Hepatocyte (in vitro differentiated cells): ENCODE measurements around the gene SUSD3.

ENCODE experiments used
- EZH2 ChIP-seq: fragments of 200-600 bp; sonication (generic); IDR thresholded peaks from 2 replicates; pipeline ENCODE4 v1.6.1; 2016; ENCODE audit warnings: antibody characterized with exemption, mild to moderate bottlenecking, borderline replicate concordance
- TF ChIP-seq, protein P1 (sequence below): fragments of 200-600 bp; sonication (generic); IDR thresholded peaks from 2 replicates; pipeline ENCODE4 v1.5.1; 2016; ENCODE audit warnings: antibody characterized with exemption, mild to moderate bottlenecking; ENCODE audit not compliant: poor library complexity

DNA sequence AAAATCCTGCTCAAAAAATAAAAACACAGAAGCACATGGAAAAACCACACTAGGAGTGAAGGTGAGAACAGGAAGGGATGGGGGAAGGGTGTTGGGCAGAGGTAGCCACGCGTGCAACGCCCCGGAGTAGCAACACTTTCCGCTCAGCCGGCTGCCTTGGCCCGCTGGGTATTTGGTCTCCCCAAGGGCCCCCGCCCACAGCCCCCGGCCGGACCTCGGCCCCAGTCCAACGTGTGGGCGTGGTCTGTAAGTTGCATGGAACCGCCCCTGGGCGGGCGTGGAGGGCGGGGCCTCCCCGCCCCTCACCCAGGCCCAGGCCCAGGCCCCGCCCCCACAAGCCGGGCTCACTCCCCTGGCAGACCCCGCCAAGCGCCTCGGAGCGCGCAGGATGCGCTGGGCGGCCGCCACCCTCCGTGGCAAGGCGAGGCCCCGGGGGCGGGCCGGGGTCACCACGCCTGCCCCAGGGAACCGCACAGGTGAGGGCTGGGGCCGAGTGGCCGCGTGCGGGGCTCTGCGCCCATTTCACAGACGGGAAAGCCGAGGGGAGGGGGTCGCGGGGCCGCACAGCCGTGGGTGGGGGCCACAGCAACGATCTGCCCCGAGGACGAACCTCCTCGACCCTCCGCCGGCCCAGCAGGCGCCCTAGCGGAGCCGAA lies at the start of gene SUSD3:
- no peak for TF ChIP-seq EZH2
- TF ChIP-seq, protein P1, sequence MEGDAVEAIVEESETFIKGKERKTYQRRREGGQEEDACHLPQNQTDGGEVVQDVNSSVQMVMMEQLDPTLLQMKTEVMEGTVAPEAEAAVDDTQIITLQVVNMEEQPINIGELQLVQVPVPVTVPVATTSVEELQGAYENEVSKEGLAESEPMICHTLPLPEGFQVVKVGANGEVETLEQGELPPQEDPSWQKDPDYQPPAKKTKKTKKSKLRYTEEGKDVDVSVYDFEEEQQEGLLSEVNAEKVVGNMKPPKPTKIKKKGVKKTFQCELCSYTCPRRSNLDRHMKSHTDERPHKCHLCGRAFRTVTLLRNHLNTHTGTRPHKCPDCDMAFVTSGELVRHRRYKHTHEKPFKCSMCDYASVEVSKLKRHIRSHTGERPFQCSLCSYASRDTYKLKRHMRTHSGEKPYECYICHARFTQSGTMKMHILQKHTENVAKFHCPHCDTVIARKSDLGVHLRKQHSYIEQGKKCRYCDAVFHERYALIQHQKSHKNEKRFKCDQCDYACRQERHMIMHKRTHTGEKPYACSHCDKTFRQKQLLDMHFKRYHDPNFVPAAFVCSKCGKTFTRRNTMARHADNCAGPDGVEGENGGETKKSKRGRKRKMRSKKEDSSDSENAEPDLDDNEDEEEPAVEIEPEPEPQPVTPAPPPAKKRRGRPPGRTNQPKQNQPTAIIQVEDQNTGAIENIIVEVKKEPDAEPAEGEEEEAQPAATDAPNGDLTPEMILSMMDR, result no peak
